GM18520 (cell line): ENCODE results near the gene RAPSN.

Source experiments
- ATAC-seq: cut with Tn5 transposase; IDR thresholded peaks from one replicate; pipeline ENCODE4 v1.9.1; 2021; ENCODE audit not compliant: unreplicated experiment

The RAPSN gene

GRCh38 chr11:47391711-47392432 lies 57.1 kb downstream of the RAPSN start:
- ATAC-seq = no peak

- ATAC-seq = no peak
Measured at GRCh38 chr11:47391077-47391583, 57.8 kb downstream of the RAPSN start.

- ATAC-seq = no peak
Measured at GRCh38 chr11:47390422-47390760, 58.5 kb downstream of the RAPSN start.

DNA sequence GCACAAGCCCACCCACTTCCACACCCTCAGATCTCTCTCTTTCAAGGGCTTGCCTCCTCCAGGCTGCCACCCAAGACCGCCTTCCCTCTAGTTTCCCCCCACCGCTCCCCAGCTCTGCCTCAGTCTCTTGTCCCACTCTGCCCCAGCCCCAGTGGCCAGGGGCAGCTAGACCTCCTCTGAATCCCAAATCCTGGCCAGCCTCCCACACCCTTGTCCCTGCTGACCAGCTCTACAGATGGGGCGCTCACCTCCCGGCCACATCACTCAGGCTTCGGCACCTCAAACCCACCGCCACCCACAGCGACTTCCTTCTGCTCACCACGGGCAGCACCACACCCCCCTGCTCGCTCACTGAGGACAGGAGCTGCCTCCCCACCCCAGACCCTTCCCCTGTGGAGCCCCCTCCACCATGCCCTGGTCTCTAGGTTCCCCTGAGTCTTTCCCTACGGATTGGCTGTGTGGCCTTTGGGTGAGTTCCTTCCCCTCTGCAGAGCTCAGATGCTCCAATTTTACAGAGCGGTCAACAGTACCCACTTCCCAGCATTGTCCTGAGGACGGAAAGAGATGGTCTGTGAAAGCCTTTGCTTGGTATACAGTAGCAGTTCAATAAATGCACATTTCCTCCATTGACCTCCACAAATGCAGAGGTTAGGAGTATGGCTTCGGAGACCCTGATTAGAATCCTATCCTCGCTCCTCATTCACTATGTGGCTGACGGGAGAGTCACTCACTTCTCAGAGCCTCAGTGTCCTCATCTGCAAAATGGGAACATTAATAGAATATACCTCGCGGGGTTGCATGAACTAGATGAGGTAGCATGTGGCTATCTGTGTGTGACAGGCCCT lies 59.1 kb downstream of the RAPSN start:
- ATAC-seq = no peak

GRCh38 chr11:47388697-47389576 lies 60.0 kb downstream of the RAPSN start:
- no peak for ATAC-seq

DNA sequence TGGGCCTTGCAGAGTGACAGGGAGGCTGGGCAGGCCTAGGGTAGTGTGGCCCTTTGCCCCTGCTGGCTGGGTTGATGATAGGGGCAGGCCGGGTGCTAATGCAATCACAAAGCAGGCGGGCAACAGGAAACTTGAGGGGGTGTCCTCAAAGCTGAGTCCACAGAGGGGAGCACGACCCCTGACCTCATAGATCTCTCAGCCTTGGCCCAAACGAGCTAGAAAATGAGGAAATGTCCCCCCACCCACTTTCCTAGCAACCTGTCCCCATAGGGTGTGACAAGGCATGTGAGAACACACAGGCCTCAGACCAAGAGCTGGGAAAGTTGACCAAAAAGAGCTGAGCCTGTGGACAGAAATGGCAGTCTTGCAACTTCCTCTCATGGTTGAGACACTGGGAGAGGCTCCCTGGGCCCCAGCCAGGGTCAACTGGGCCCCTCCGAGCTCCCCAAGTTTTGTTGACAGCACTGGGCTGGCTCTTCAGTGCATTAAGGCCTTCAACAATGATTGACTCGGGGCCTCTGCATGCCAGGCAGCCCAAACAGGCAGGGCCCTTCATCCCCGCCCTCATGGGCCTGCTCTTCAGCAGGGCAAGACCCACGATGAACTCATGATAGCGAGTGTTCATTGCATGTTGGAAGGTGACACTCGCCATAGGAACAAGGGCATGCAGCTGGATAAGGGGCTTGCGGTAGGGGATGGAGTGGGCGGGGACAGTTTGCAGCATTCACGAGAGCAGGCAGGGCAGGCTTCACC lies 60.8 kb downstream of the RAPSN start:
- no peak for ATAC-seq
